OCI-LY1 (cell line): ENCODE data around the gene TRIB2.
A peak's percentile ranks its signal among the peaks of the same experiment; 100 is the strongest.

Experiments
- H2AFZ ChIP-seq: fragments of 200-600 bp; sonication (generic), shearing (Covaris generic); 2 replicates; pipeline ENCODE4 v1.6.0; 2014; ENCODE audit warnings: antibody characterized with exemption, mild to moderate bottlenecking, low read length
- H3F3A ChIP-seq: fragments of 200-600 bp; sonication (generic), shearing (Covaris generic); 2 replicates; pipeline ENCODE4 v1.6.0; 2014; ENCODE audit warnings: mild to moderate bottlenecking, antibody characterized with exemption, low read length, moderate library complexity; ENCODE audit not compliant: insufficient read depth
- H3K27ac ChIP-seq: fragments of 200-600 bp; sonication (generic); 2 replicates; pipeline ENCODE4 v1.5.1; 2014; ENCODE audit warnings: low read length, mixed run types, mild to moderate bottlenecking, low read depth; ENCODE audit not compliant: poor library complexity, severe bottlenecking
- H3K27me3 ChIP-seq: fragments of 200-600 bp; sonication (generic); 2 replicates; pipeline ENCODE4 v1.6.0; 2014; ENCODE audit warnings: antibody characterized with exemption, mild to moderate bottlenecking, low read length, moderate library complexity; ENCODE audit not compliant: insufficient read depth
- H3K36me3 ChIP-seq: fragments of 200-600 bp; sonication (generic); 2 replicates; pipeline ENCODE4 v1.6.1; 2014; ENCODE audit warnings: mild to moderate bottlenecking, antibody characterized with exemption, low read length, moderate library complexity, mixed read lengths; ENCODE audit not compliant: insufficient read depth
- H3K4me1 ChIP-seq: fragments of 200-600 bp; sonication (generic); 2 replicates; pipeline ENCODE4 v1.5.1; 2014; ENCODE audit warnings: mild to moderate bottlenecking, low read length, moderate library complexity; ENCODE audit not compliant: insufficient read depth, severe bottlenecking
- H3K4me2 ChIP-seq: fragments of 200-600 bp; sonication (generic), shearing (Covaris generic); 2 replicates; pipeline ENCODE4 v1.6.1; 2014; ENCODE audit warnings: low read length
- H3K4me3 ChIP-seq: fragments of 200-600 bp; sonication (generic); 2 replicates; pipeline ENCODE4 v1.5.1; 2014; ENCODE audit warnings: low read length, low read depth, mild to moderate bottlenecking, mixed read lengths; ENCODE audit not compliant: poor library complexity, severe bottlenecking
- H3K79me2 ChIP-seq: fragments of 200-600 bp; shearing (Covaris generic); 2 replicates; pipeline ENCODE4 v1.6.1; 2016; ENCODE audit warnings: mixed run types, low read length, mixed read lengths; ENCODE audit not compliant: insufficient read depth
- H3K9ac ChIP-seq: fragments of 200-600 bp; sonication (generic), shearing (Covaris generic); 2 replicates; pipeline ENCODE4 v1.6.1; 2014; ENCODE audit warnings: mild to moderate bottlenecking, low read length, mixed read lengths
- H3K9me2 ChIP-seq: fragments of 200-600 bp; sonication (generic), shearing (Covaris generic); 2 replicates; pipeline ENCODE4 v1.6.1; 2014; ENCODE audit warnings: low read depth, mild to moderate bottlenecking, low read length, mixed read lengths
- H3K9me3 ChIP-seq: fragments of 200-600 bp; shearing (Covaris generic); 2 replicates; pipeline ENCODE4 v1.6.1; 2014; ENCODE audit warnings: low read length, mixed read lengths
- H4K20me1 ChIP-seq: fragments of 200-600 bp; sonication (generic), shearing (Covaris generic); 2 replicates; pipeline ENCODE4 v1.6.0; 2016; ENCODE audit warnings: mild to moderate bottlenecking, low read length; ENCODE audit not compliant: insufficient read depth
- EZH2 ChIP-seq: fragments of 200-600 bp; sonication (generic), shearing (Covaris generic); IDR thresholded peaks from 2 replicates; pipeline ENCODE4 v1.8.0; 2017; ENCODE audit warnings: borderline replicate concordance, mixed run types, mild to moderate bottlenecking, antibody characterized with exemption, low read length, moderate library complexity, mixed read lengths
- TF ChIP-seq, protein P1 (sequence below): fragments of 200-600 bp; sonication (generic), shearing (Covaris generic); IDR thresholded peaks from 2 replicates; pipeline ENCODE4 v1.5.1; 2017; ENCODE audit warnings: mild to moderate bottlenecking, antibody characterized with exemption, low read length, moderate library complexity, mixed read lengths

Gene TRIB2

GRCh38 chr2:12718711-12719399 lies 2.1 kb downstream of the TRIB2 start:
- Histone ChIP-seq H3K9me3 (no peaks in the 10 kb centered on the region), H3K36me3 (peaks cover 46% of the 10 kb centered on the region), H3K4me2 (peak overlapping the region; percentile 88), H3K27ac (peak overlapping the region; percentile 83), H2AFZ (no peak overlapping the region), H3K9me2 (no peaks in the 10 kb centered on the region), H3K27me3 (no peaks in the 10 kb centered on the region), H3K4me3 (peak overlapping the region; percentile 91), H3K4me1 (peaks cover 50% of the 10 kb centered on the region), H3K9ac (peak overlapping the region; percentile 93), H4K20me1 (no peaks in the 10 kb centered on the region), H3K79me2 (peaks cover 64% of the 10 kb centered on the region), H3F3A (no peaks in the 10 kb centered on the region)
- TF ChIP-seq EZH2, result no peak
- TF ChIP-seq, protein P1, sequence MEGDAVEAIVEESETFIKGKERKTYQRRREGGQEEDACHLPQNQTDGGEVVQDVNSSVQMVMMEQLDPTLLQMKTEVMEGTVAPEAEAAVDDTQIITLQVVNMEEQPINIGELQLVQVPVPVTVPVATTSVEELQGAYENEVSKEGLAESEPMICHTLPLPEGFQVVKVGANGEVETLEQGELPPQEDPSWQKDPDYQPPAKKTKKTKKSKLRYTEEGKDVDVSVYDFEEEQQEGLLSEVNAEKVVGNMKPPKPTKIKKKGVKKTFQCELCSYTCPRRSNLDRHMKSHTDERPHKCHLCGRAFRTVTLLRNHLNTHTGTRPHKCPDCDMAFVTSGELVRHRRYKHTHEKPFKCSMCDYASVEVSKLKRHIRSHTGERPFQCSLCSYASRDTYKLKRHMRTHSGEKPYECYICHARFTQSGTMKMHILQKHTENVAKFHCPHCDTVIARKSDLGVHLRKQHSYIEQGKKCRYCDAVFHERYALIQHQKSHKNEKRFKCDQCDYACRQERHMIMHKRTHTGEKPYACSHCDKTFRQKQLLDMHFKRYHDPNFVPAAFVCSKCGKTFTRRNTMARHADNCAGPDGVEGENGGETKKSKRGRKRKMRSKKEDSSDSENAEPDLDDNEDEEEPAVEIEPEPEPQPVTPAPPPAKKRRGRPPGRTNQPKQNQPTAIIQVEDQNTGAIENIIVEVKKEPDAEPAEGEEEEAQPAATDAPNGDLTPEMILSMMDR, result no peak

- Histone ChIP-seq H3K4me1 (peaks cover 58% of the 10 kb centered on the region), H3K9ac (peak overlapping the region; percentile 93), H2AFZ (no peak overlapping the region), H3F3A (no peaks in the 10 kb centered on the region), H3K27ac (peak overlapping the region; percentile 83), H3K9me2 (no peaks in the 10 kb centered on the region), H4K20me1 (no peaks in the 10 kb centered on the region), H3K27me3 (no peaks in the 10 kb centered on the region), H3K36me3 (peaks cover 54% of the 10 kb centered on the region), H3K4me2 (peak overlapping the region; percentile 88), H3K4me3 (peak overlapping the region; percentile 91), H3K79me2 (peaks cover 72% of the 10 kb centered on the region), H3K9me3 (no peaks in the 10 kb centered on the region)
- no peak for TF ChIP-seq EZH2
- TF ChIP-seq, protein P1, result no peak
Measured at GRCh38 chr2:12719400-12720277, 2.9 kb downstream of the TRIB2 start.

- H3K79me2 ChIP-seq, result peaks cover 77% of the 10 kb centered on the region
- peak overlapping the region; percentile 93 for H3K9ac ChIP-seq
- no peaks in the 10 kb centered on the region for H3K27me3 ChIP-seq
- H4K20me1 ChIP-seq, result no peaks in the 10 kb centered on the region
- H3K36me3 ChIP-seq, result peaks cover 60% of the 10 kb centered on the region
- peak overlapping the region; percentile 88 for H3K4me2 ChIP-seq
- no peak for TF ChIP-seq EZH2
- TF ChIP-seq, protein P1, result no peak
- no peak overlapping the region for H2AFZ ChIP-seq
- H3K9me2 ChIP-seq, result no peaks in the 10 kb centered on the region
- no peaks in the 10 kb centered on the region for H3F3A ChIP-seq
- no peaks in the 10 kb centered on the region for H3K9me3 ChIP-seq
- H3K4me3 ChIP-seq, result peak overlapping the region; percentile 91
- peaks cover 58% of the 10 kb centered on the region for H3K4me1 ChIP-seq
- H3K27ac ChIP-seq, result peak overlapping the region; percentile 83
Measured at GRCh38 chr2:12720278-12720620, 3.5 kb downstream of the TRIB2 start.
